HUES48 (cell line): Measurements from ENCODE around the gene SORL1-AS1.

Source experiments
- H3K27ac ChIP-seq: one replicate; pipeline ENCODE4 v1.7.0; 2013; ENCODE audit warnings: low read depth, low read length, inconsistent platforms
- H3K27me3 ChIP-seq: 2 replicates; pipeline ENCODE4 v1.6.1; 2013; ENCODE audit warnings: mild to moderate bottlenecking, low read length; ENCODE audit not compliant: control insufficient read depth, insufficient read depth
- H3K36me3 ChIP-seq: 2 replicates; pipeline ENCODE4 v1.6.1; 2013; ENCODE audit warnings: low read length; ENCODE audit not compliant: control insufficient read depth, insufficient read depth
- H3K4me1 ChIP-seq: 2 replicates; pipeline ENCODE4 v1.6.1; 2013; ENCODE audit warnings: mild to moderate bottlenecking, low read length; ENCODE audit not compliant: control insufficient read depth, insufficient read depth
- H3K4me3 ChIP-seq: 2 replicates; pipeline ENCODE4 v1.5.1; 2013; ENCODE audit warnings: mild to moderate bottlenecking, low read depth, low read length
- H3K9ac ChIP-seq: 2 replicates; pipeline ENCODE4 v1.6.1; 2013; ENCODE audit warnings: mild to moderate bottlenecking, low read depth, low read length, moderate library complexity
- H3K9me3 ChIP-seq: 2 replicates; pipeline ENCODE4 v1.6.1; 2013; ENCODE audit warnings: low read length; ENCODE audit not compliant: control insufficient read depth, insufficient read depth

Gene SORL1-AS1

GRCh38 chr11:121450401-121450800 lies 2.4 kb downstream of the SORL1-AS1 start:
- no peak overlapping the region for H3K27ac ChIP-seq
- no peak overlapping the region for H3K9ac ChIP-seq
- no peak overlapping the region for H3K4me3 ChIP-seq
- peaks cover 14% of the 10 kb centered on the region for H3K27me3 ChIP-seq
- no peaks in the 10 kb centered on the region for H3K36me3 ChIP-seq
- H3K9me3 ChIP-seq, result no peaks in the 10 kb centered on the region
- H3K4me1 ChIP-seq, result peaks cover 39% of the 10 kb centered on the region

- H3K27me3 ChIP-seq, result peaks cover 14% of the 10 kb centered on the region
- peaks cover 39% of the 10 kb centered on the region for H3K4me1 ChIP-seq
- no peaks in the 10 kb centered on the region for H3K36me3 ChIP-seq
- H3K27ac ChIP-seq, result no peak overlapping the region
- no peak overlapping the region for H3K4me3 ChIP-seq
- no peak overlapping the region for H3K9ac ChIP-seq
- H3K9me3 ChIP-seq, result no peaks in the 10 kb centered on the region
Observed at GRCh38 chr11:121449626-121450025, 3.1 kb downstream of the SORL1-AS1 start.

- Histone ChIP-seq H3K4me1 (peaks cover 34% of the 10 kb centered on the region), H3K27ac (no peak overlapping the region), H3K36me3 (no peaks in the 10 kb centered on the region), H3K9me3 (no peaks in the 10 kb centered on the region), H3K9ac (no peak overlapping the region), H3K27me3 (peaks cover 14% of the 10 kb centered on the region), H3K4me3 (no peak overlapping the region)
Observed at GRCh38 chr11:121449123-121449522, 3.6 kb downstream of the SORL1-AS1 start.

GRCh38 chr11:121448431-121448941 lies 4.3 kb downstream of the SORL1-AS1 start:
- H3K4me3 ChIP-seq, result no peak overlapping the region
- peaks cover 28% of the 10 kb centered on the region for H3K4me1 ChIP-seq
- H3K27ac ChIP-seq, result no peak overlapping the region
- no peaks in the 10 kb centered on the region for H3K36me3 ChIP-seq
- peaks cover 14% of the 10 kb centered on the region for H3K27me3 ChIP-seq
- H3K9ac ChIP-seq, result no peak overlapping the region
- no peaks in the 10 kb centered on the region for H3K9me3 ChIP-seq

- Histone ChIP-seq H3K9me3 (no peaks in the 10 kb centered on the region), H3K4me1 (peaks cover 24% of the 10 kb centered on the region), H3K27me3 (peaks cover 14% of the 10 kb centered on the region), H3K36me3 (no peaks in the 10 kb centered on the region), H3K27ac (no peak overlapping the region), H3K4me3 (no peak overlapping the region), H3K9ac (no peak overlapping the region)
Observed at GRCh38 chr11:121448011-121448410, 4.8 kb downstream of the SORL1-AS1 start.

- Histone ChIP-seq H3K9me3 (no peaks in the 10 kb centered on the region), H3K4me3 (no peak overlapping the region), H3K36me3 (no peaks in the 10 kb centered on the region), H3K9ac (no peak overlapping the region), H3K27me3 (peaks cover 14% of the 10 kb centered on the region), H3K27ac (no peak overlapping the region), H3K4me1 (peaks cover 23% of the 10 kb centered on the region)
Observed at GRCh38 chr11:121446752-121447156, 6.0 kb downstream of the SORL1-AS1 start.

- Histone ChIP-seq H3K9ac (no peak overlapping the region), H3K4me3 (no peak overlapping the region), H3K4me1 (peaks cover 15% of the 10 kb centered on the region), H3K27ac (no peak overlapping the region), H3K9me3 (no peaks in the 10 kb centered on the region), H3K27me3 (no peaks in the 10 kb centered on the region), H3K36me3 (no peaks in the 10 kb centered on the region)
Observed at GRCh38 chr11:121445071-121445768, 7.5 kb downstream of the SORL1-AS1 start.

GRCh38 chr11:121444526-121444925 lies 8.2 kb downstream of the SORL1-AS1 start:
- Histone ChIP-seq H3K36me3 (no peaks in the 10 kb centered on the region), H3K9ac (no peak overlapping the region), H3K27ac (no peak overlapping the region), H3K27me3 (no peaks in the 10 kb centered on the region), H3K4me3 (no peak overlapping the region), H3K9me3 (no peaks in the 10 kb centered on the region), H3K4me1 (peaks cover 15% of the 10 kb centered on the region)

- no peaks in the 10 kb centered on the region for H3K36me3 ChIP-seq
- H3K4me1 ChIP-seq, result peaks cover 15% of the 10 kb centered on the region
- no peak overlapping the region for H3K4me3 ChIP-seq
- H3K27ac ChIP-seq, result no peak overlapping the region
- no peaks in the 10 kb centered on the region for H3K27me3 ChIP-seq
- no peaks in the 10 kb centered on the region for H3K9me3 ChIP-seq
- no peak overlapping the region for H3K9ac ChIP-seq
Observed at GRCh38 chr11:121443688-121444275, 9.0 kb downstream of the SORL1-AS1 start.

- Histone ChIP-seq H3K4me1 (peaks cover 5% of the 10 kb centered on the region; the same call in 1 of the 2 replicates), H3K4me3 (no peak overlapping the region), H3K36me3 (no peaks in the 10 kb centered on the region), H3K27ac (peak overlapping the region; percentile 23), H3K27me3 (no peaks in the 10 kb centered on the region), H3K9me3 (no peaks in the 10 kb centered on the region), H3K9ac (no peak overlapping the region)
Observed at GRCh38 chr11:121441521-121441920, 11.2 kb downstream of the SORL1-AS1 start.

GRCh38 chr11:121439759-121440158 lies 13.0 kb downstream of the SORL1-AS1 start:
- no peaks in the 10 kb centered on the region for H3K27me3 ChIP-seq
- H3K9me3 ChIP-seq, result no peaks in the 10 kb centered on the region
- H3K27ac ChIP-seq, result no peak overlapping the region
- H3K4me1 ChIP-seq, result no peaks in the 10 kb centered on the region
- H3K36me3 ChIP-seq, result no peaks in the 10 kb centered on the region
- no peak overlapping the region for H3K4me3 ChIP-seq
- no peak overlapping the region for H3K9ac ChIP-seq
